SU-DHL-6 (cell line): Measurements from ENCODE around the gene PIF1.

Source experiments
- H2AFZ ChIP-seq: fragments of 200-600 bp; sonication (generic); 2 replicates; pipeline ENCODE4 v1.6.1; 2014; ENCODE audit warnings: low read depth, mild to moderate bottlenecking, moderate library complexity, mixed read lengths, antibody characterized with exemption, low read length; ENCODE audit not compliant: severe bottlenecking
- H3F3A ChIP-seq: fragments of 200-600 bp; shearing (Covaris generic); 2 replicates; pipeline ENCODE4 v1.6.0; 2016; ENCODE audit warnings: antibody characterized with exemption, mild to moderate bottlenecking; ENCODE audit not compliant: insufficient read depth
- H3K27ac ChIP-seq: fragments of 200-600 bp; sonication (generic); 2 replicates; pipeline ENCODE4 v1.5.1; 2016; ENCODE audit warnings: low read depth, mild to moderate bottlenecking, low read length, moderate library complexity, mixed read lengths
- H3K27me3 ChIP-seq: fragments of 200-600 bp; sonication (generic), shearing (Covaris generic); 2 replicates; pipeline ENCODE4 v1.6.0; 2014; ENCODE audit warnings: mild to moderate bottlenecking, low read length
- H3K36me3 ChIP-seq: fragments of 200-600 bp; sonication (generic); 2 replicates; pipeline ENCODE4 v1.6.1; 2014; ENCODE audit warnings: mild to moderate bottlenecking, low read length, mixed read lengths
- H3K4me2 ChIP-seq: fragments of 300-600, 200-600 bp; shearing (Covaris generic), sonication (generic); 2 replicates; pipeline ENCODE4 v1.6.0; 2014; ENCODE audit warnings: low read length, low read depth, mild to moderate bottlenecking; ENCODE audit not compliant: poor library complexity, severe bottlenecking
- H3K4me3 ChIP-seq: fragments of 200-600 bp; sonication (generic); 2 replicates; pipeline ENCODE4 v1.5.1; 2014; ENCODE audit warnings: antibody characterized with exemption, low read length, mild to moderate bottlenecking, mixed read lengths; ENCODE audit not compliant: insufficient read depth, poor library complexity, severe bottlenecking
- H3K79me2 ChIP-seq: fragments of 200-600 bp; sonication (generic); 2 replicates; pipeline ENCODE4 v1.6.1; 2014; ENCODE audit warnings: mild to moderate bottlenecking, low read length, moderate library complexity; ENCODE audit not compliant: insufficient read depth
- H3K9ac ChIP-seq: fragments of 200-600 bp; sonication (generic); 2 replicates; pipeline ENCODE4 v1.7.0; 2014; ENCODE audit warnings: mild to moderate bottlenecking, low read length
- H3K9me2 ChIP-seq: fragments of 200-600 bp; sonication (generic); replicated peaks from 2 replicates; pipeline ENCODE4 v1.6.1; 2014; ENCODE audit warnings: low read length; ENCODE audit not compliant: insufficient read depth
- H3K9me3 ChIP-seq: fragments of 200-600 bp; sonication (generic); 2 replicates; pipeline ENCODE4 v1.6.1; 2014; ENCODE audit warnings: low read length, mixed read lengths; ENCODE audit not compliant: insufficient read depth
- H4K20me1 ChIP-seq: fragments of 200-600 bp; sonication (generic); 2 replicates; pipeline ENCODE4 v1.6.1; 2014; ENCODE audit warnings: low read depth, mild to moderate bottlenecking, antibody characterized with exemption, low read length, moderate library complexity, mixed read lengths
- EZH2phosphoT487 ChIP-seq: fragments of 200-600 bp; sonication (generic), shearing (Covaris generic); conservative IDR thresholded peaks from 2 replicates; pipeline ENCODE4 v1.6.1; 2018; ENCODE audit warnings: mild to moderate bottlenecking, antibody characterized with exemption, low read length, moderate library complexity, mixed read lengths
- TF ChIP-seq, protein P1 (sequence below): fragments of 200-600 bp; sonication (generic); IDR thresholded peaks from one replicate; pipeline ENCODE4 v1.5.1; 2017; ENCODE audit warnings: antibody characterized with exemption, mild to moderate bottlenecking, low read length, moderate library complexity; ENCODE audit not compliant: insufficient read depth, poor library complexity, severe bottlenecking

PIF1 gene

DNA sequence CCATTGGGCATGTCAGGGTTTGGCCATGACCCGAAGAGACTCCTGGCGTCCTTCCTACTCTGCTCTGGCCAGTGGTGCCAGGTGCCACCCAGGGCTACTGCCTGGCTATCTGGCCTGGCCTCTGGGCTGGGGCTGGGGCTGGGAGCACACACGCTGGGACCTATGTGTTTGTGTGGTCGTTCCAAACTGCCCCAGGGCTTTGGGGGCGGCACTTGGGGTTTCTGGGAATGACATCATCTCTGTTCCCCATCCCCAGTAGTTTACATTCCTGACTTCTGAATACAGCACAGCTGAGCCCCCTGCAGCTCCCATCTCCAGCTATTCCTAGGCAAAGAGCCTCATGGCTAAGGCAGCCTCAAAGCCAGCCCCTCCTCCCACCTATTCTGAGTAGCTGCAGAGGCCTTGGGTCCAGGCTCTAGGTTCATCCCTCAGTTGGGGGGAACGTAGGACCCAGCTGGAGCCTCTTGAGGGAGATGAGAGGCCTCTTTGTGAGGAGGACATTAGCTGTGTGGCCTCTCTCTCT, 40.6 kb upstream of the PIF1 start:
- no peak overlapping the region for H3K27ac ChIP-seq
- H4K20me1 ChIP-seq: no peaks in the 10 kb centered on the region
- no peaks in the 10 kb centered on the region for H3K9me3 ChIP-seq
- H3K36me3 ChIP-seq: no peaks in the 10 kb centered on the region
- H3K4me2 ChIP-seq: no peak overlapping the region
- no peak overlapping the region for H3K9ac ChIP-seq
- H3F3A ChIP-seq: no peaks in the 10 kb centered on the region
- TF ChIP-seq, protein P1, sequence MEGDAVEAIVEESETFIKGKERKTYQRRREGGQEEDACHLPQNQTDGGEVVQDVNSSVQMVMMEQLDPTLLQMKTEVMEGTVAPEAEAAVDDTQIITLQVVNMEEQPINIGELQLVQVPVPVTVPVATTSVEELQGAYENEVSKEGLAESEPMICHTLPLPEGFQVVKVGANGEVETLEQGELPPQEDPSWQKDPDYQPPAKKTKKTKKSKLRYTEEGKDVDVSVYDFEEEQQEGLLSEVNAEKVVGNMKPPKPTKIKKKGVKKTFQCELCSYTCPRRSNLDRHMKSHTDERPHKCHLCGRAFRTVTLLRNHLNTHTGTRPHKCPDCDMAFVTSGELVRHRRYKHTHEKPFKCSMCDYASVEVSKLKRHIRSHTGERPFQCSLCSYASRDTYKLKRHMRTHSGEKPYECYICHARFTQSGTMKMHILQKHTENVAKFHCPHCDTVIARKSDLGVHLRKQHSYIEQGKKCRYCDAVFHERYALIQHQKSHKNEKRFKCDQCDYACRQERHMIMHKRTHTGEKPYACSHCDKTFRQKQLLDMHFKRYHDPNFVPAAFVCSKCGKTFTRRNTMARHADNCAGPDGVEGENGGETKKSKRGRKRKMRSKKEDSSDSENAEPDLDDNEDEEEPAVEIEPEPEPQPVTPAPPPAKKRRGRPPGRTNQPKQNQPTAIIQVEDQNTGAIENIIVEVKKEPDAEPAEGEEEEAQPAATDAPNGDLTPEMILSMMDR: no peak
- H3K27me3 ChIP-seq: no peaks in the 10 kb centered on the region
- H3K79me2 ChIP-seq: no peaks in the 10 kb centered on the region
- H3K4me3 ChIP-seq: no peak overlapping the region
- no peaks in the 10 kb centered on the region for H3K9me2 ChIP-seq
- H2AFZ ChIP-seq: no peak overlapping the region

DNA sequence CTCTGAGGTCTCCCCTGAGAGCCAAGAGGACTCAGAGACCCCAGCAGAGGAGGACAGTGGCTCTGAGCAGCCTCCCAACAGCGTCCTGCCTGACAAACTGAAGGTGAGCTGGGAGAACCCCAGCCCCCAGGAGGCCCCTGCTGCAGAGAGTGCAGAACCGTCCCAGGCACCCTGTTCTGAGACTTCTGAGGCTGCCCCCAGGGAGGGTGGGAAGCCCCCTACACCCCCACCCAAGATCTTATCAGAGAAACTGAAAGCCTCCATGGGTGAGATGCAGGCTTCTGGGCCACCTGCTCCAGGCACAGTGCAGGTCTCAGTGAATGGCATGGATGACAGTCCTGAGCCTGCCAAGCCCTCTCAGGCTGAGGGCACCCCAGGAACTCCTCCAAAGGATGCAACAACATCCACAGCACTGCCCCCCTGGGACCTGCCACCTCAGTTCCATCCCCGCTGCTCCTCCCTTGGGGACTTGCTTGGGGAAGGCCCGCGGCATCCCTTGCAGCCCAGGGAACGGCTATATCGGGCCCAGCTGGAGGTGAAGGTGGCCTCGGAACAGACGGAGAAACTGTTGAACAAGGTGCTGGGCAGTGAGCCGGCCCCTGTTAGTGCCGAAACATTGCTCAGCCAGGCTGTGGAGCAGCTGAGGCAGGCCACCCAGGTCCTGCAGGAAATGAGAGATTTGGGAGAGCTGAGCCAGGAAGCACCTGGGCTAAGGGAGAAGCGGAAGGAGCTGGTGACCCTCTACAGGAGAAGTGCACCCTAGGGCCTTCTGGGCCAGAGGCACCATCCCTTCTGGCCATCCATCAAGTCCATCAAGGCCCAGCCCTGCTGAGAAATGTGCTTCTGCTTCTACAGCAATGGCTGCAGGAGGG, 39.9 kb upstream of the PIF1 start:
- Histone ChIP-seq H3K9me2 (no peaks in the 10 kb centered on the region), H2AFZ (no peak overlapping the region), H3K4me2 (no peak overlapping the region), H4K20me1 (no peaks in the 10 kb centered on the region), H3K79me2 (no peaks in the 10 kb centered on the region), H3F3A (no peaks in the 10 kb centered on the region), H3K9ac (no peak overlapping the region), H3K27ac (no peak overlapping the region), H3K9me3 (no peaks in the 10 kb centered on the region), H3K27me3 (no peaks in the 10 kb centered on the region), H3K4me3 (no peak overlapping the region), H3K36me3 (no peaks in the 10 kb centered on the region)
- TF ChIP-seq EZH2phosphoT487: no peak
- TF ChIP-seq, protein P1: no peak

DNA sequence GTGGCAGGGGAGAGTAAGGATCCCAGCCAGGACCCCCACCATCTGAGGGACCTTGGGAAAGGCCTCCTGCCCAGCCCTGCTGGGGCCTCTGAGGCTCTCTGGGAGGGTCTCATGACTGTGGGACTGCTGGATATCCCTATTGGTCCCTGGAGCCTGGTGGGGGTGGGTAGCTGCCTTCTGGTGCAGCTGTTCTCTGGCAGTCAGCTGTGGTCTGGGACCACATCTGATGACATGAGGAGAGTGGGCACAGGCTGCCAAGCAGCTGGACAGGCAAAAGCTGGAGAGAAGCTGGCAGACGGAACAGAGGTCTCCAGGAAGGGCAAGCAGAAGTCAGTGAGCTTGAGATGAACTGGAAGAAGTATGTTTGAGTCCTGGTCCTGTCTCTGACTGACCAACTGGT, 38.6 kb upstream of the PIF1 start:
- H3K36me3 ChIP-seq: no peaks in the 10 kb centered on the region
- no peak overlapping the region for H3K27ac ChIP-seq
- no peak overlapping the region for H3K4me3 ChIP-seq
- no peak overlapping the region for H3K9ac ChIP-seq
- H3K79me2 ChIP-seq: no peaks in the 10 kb centered on the region
- H3K27me3 ChIP-seq: no peaks in the 10 kb centered on the region
- no peak overlapping the region for H2AFZ ChIP-seq
- H3K4me2 ChIP-seq: no peak overlapping the region
- no peaks in the 10 kb centered on the region for H3F3A ChIP-seq
- H4K20me1 ChIP-seq: no peaks in the 10 kb centered on the region
- no peaks in the 10 kb centered on the region for H3K9me3 ChIP-seq
- no peaks in the 10 kb centered on the region for H3K9me2 ChIP-seq
- TF ChIP-seq, protein P1: no peak
- TF ChIP-seq EZH2phosphoT487: no peak
